ENCODE data around the gene L3HYPDH. TPM values are rescaled to one million over a fixed set of nuclear protein-coding genes. Genes with fewer than 3 reads are reported as not detected.

L3HYPDH gene
- total RNA-seq, 2 experiments from 2014 or later = 12.3 to 14.6 TPM

DNA sequence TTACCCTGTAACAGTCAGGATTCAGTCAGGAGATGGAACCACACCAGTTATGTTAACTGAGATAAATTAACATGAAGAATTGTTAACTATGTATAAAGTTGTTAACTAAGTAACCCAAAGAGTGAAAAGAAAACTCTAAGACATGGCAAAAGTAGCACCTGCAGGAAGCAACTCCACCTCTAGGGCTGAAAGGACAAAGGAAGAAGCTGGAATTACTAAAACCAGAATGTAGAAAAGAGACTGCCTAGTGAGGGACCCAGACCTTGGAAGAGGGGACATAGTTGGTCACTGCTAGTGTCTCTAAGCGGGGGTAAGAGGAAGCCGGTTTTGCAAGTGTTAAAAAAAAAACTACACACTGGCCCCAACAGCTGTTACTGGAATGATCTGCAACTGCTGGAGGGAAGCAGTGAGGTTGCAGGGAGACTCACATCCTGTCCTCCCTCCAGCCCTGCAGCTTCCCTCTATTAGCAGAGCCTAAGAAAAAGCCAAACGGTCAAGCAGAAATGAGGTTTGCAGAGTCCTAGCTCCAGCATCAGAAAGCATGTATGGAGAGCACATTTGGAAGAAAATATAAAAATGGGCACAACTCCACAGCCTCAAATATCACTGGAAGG, 58.8 kb downstream of the L3HYPDH start:
- DNase-seq = no peak
- intact Hi-C loops (cut with micrococcal nuclease) = no loop called here
- Mint-ChIP-seq H3K36me3 (ENCODE audit: low read depth) (no peaks in the 10 kb centered on the region), H3K4me3 (no peak overlapping the region), H3K9me3 (no peaks in the 10 kb centered on the region), H3K27me3 (peaks cover 2% of the 10 kb centered on the region), H3K4me1 (ENCODE audit: low read depth) (peaks cover 6% of the 10 kb centered on the region), H3K27ac (no peak overlapping the region)
- ChIA-PET CTCF (no interaction called here), POLR2A (no interaction called here)
- TF ChIP-seq, protein P1, sequence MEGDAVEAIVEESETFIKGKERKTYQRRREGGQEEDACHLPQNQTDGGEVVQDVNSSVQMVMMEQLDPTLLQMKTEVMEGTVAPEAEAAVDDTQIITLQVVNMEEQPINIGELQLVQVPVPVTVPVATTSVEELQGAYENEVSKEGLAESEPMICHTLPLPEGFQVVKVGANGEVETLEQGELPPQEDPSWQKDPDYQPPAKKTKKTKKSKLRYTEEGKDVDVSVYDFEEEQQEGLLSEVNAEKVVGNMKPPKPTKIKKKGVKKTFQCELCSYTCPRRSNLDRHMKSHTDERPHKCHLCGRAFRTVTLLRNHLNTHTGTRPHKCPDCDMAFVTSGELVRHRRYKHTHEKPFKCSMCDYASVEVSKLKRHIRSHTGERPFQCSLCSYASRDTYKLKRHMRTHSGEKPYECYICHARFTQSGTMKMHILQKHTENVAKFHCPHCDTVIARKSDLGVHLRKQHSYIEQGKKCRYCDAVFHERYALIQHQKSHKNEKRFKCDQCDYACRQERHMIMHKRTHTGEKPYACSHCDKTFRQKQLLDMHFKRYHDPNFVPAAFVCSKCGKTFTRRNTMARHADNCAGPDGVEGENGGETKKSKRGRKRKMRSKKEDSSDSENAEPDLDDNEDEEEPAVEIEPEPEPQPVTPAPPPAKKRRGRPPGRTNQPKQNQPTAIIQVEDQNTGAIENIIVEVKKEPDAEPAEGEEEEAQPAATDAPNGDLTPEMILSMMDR (IDR thresholded peaks at IDR 0.05) = no peak
- no peak for ATAC-seq

DNA sequence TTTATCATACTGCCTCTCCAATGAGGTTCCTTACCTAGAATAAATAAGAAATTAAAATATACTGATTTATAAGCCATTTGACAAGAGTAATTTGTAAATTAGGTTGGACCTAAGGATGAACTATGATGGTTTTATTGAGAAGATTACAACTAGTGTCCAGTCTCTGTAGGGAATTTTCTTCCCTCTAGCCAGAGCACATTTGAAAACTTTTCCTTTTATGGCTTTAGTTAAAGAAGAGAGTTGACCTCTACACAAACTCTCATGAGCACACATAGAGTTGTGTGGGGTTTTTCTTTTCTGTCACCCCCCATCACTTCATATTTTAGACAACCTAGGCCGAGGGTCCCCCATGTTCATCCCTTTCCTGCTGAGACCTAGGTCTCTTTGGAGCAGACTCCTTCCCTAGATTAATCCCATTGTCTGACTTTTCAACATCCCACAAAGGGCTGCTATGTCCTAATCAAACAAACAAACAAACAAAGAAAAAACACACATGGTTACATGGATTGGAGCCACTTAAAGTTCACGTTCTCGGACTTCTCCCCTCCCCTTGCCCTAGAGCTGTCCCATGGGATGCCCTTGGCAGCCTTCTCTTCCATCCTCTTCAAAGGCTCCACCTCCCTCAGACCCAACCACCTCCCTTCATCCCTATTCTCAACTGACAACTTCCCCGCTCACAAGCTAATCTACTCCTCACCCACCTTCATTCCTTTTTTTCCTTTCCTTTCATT, 59.7 kb downstream of the L3HYPDH start:
- no peaks in the 10 kb centered on the region for H3K36me3 Mint-ChIP-seq (ENCODE audit: low read depth)
- CTCF ChIA-PET = no interaction called here
- peaks cover 6% of the 10 kb centered on the region for H3K4me1 Mint-ChIP-seq (ENCODE audit: low read depth)
- DNase-seq (no peak), ATAC-seq (no peak)
- TF ChIP-seq, protein P1 (IDR thresholded peaks at IDR 0.05) = no peak
- H3K9me3 Mint-ChIP-seq = no peaks in the 10 kb centered on the region
- intact Hi-C loops (cut with micrococcal nuclease) = no loop called here
- H3K4me3 Mint-ChIP-seq = no peak overlapping the region
- H3K27me3 Mint-ChIP-seq = peaks cover 2% of the 10 kb centered on the region
- no peak overlapping the region for H3K27ac Mint-ChIP-seq
- POLR2A ChIA-PET = no interaction called here

Other genes starting within 250 kb of the L3HYPDH start
- gene GPR135, start 19.0 kb downstream of the L3HYPDH start, total RNA-seq = 1 to 10 TPM; 1.5 to 1.7 TPM
- gene JKAMP, start 109 bp upstream of the L3HYPDH start, total RNA-seq = 10 to 100 TPM; 15.3 to 16.0 TPM
- not detected for gene CCDC175, start 92.4 kb upstream of the L3HYPDH start, total RNA-seq

Data from activated CD8-positive, alpha-beta T cell treated with anti-CD3 and anti-CD28 coated beads for 36 hours (primary cell).